NCI-H2196 (cell line): ENCODE measurements around the gene RECQL.
"Not testable (repeated sequence)": the region's sequence is repeated elsewhere in the genome, so short reads cannot be mapped to it uniquely, and the experiment has no call there.

Experiments used
- DNase-seq: peaks from one replicate; lab custom pipeline; 2025; ENCODE audit not compliant: unreplicated experiment; lab: John Stamatoyannopoulos, UW

Gene RECQL

DNA sequence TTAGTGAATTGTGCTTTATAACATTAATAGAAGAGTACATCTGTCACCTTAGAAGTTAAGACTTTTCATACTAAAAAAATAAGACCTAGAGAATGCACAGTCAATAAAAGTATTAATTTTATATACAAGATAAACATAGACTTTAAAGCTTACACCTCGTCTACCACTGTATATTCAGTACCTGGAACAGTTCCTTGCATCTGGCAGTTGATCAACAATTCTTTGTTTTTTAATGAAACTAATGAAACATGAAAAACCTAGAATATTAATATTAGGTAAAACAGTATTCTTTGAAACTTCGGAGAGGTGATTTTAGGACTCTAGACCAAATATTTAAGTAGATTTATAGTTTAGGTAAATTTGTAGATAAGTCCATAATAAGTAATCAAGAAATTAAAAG lies 4.5 kb upstream of the RECQL start:
- no peak for DNase-seq

- no peak for DNase-seq
Observed at GRCh38 chr12:21502872-21503271, 1.4 kb upstream of the RECQL start.

DNA sequence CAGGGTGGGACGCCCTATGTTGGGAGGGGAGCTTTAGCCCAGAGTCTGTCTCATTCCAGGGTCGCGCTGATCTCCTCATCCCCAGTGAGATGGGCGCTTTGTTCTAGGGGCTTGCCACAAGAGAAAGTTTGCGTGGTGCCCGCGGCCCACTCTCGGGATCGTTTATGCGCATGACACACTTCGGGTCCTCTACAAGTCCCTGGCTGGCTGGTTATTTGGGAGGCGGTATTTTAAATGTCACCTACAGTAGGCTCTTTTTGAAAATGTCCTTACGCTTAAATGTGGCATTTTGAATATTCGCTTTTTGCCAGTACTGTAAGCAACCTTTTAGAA lies 695 bp upstream of the RECQL start:
- peak; percentile 61 for DNase-seq

DNA sequence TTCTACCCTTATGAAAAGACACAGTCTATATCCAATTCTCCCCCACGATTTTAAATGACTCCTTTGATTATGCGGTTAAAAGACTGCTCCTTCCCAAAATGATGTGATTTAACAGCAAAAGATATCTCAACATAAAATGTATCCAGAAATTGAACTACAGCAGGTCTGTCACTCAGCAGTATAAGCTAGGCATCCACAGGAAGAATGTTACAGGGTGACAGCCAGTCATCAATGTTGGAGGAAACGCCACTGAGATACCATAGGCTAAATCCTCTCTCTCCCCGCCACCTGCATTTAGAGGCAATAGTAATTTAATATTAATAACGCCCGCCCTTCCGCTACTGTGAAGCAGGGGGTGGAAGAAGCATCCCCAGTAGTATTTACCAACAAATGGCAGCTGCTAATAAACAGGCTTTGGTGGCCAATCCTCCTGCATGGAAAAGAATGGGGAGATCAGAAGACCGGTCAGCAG lies 613 bp downstream of the RECQL start:
- DNase-seq = no peak

DNA sequence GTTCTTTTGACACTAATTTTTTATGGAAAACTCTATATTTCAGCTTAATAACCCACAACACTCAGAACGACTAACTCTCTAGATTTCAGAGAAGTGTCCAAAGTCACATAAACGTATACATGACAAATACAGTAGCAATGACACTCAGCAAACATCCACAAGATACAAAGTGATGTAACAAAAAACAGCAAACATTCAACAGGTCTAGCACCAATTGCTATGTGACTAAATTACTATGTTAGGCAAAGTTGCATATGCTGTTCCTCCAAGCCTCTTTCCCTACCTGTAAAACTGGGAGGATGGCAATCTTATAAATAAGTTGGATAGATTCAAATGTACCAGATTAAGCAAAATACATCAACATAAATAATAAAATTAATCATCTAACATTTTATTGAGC lies 1.7 kb downstream of the RECQL start:
- DNase-seq = no peak

GRCh38 chr12:21485998-21486397 lies 15.4 kb downstream of the RECQL start:
- DNase-seq = no peak

DNA sequence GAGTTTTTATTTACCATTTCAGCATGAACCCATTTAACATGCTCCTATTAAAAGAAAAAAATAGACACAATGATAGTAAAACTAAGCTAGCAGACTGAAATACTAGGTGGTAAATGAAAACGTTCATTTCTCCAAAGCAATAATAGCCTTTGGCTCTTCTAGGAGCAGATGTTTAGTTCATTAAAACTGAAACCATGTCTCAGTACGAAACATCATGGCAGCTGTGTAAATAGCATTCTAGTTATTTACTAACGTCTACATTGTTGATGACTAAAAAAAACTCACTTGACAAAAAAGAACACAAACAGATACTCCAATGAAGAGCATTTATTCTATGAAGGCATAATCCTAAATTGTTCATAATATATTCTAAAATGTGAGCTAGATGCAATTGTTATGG lies 17.9 kb downstream of the RECQL start:
- peak; percentile 91 for DNase-seq

- DNase-seq = no peak
Observed at GRCh38 chr12:21478756-21479455, 22.5 kb downstream of the RECQL start.

DNA sequence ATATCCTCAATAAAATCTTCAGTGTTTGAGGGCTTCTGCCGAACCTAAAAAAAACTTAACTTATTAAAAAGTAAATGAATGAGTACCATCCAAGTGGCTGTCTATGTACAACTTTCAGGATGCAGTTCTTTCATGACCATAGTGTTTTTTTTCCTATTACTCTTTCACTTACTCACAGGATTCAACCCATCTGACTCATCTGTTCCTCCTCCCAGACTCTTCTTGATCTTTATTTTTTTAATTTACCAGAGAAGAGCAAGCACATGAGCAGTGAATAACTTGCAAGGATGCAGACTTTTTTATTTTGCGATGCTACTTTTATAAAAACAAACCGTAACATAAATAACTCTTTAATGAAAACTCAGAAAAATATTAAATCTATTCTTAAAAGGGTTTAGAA lies 24.5 kb downstream of the RECQL start:
- no peak for DNase-seq

DNA sequence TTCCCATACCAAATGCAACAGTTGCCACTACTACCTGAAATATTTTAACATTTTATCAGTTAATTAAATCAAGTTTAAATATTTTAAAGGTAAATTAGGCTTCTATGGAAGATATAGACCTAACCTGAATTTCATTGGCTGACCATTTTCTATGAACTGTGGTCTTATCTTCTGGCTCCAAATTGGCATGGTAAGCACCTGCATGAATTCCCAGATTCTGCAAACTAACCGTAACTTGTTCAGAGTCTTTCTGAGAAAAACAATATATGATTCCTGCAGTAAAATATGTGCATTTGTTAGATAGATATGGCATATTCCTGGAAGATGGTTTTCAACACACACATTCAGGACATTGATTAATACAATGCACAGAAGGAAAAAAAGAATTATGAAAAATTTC lies 25.9 kb downstream of the RECQL start:
- DNase-seq = no peak

- no peak for DNase-seq
Observed at GRCh38 chr12:21472197-21472823, 29.1 kb downstream of the RECQL start.

DNA sequence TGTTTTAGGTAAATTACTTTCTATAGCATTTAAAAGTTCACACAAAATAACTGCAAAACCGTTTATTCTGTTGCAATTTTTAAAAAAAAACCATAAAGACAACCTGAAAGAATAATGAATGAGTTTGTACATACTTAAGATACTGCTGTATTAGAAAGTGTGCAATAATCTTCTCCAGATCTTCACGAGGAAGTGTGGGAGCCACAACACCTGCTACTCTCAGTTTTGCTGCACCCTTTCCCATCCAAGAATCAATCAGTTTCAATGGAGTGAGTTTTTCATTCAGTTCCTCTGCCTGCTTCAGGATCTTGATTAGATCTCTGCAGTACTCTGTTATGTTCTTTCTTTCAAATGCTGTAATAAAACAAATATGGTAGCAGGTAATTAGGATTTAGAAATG lies 30.1 kb downstream of the RECQL start:
- no peak for DNase-seq

DNA sequence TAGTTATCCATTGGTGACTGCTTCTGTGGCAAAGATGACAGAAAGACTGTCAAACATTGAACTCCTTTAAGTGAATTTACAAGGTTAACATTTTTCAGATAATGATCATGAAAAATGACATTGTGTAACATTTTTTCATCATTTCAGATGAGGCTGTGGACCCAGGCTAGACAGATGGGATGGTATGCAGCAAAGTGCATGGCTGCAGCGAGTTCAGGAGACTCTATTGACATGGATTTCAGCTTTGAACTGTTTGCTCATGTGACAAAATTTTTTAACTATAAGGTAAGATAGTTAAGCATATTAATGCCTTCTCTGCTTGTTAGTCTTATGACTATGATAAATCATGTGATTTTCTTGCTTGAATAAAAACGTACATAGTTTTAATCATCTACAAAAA lies 34.1 kb downstream of the RECQL start:
- DNase-seq = not testable (repeated sequence)

DNA sequence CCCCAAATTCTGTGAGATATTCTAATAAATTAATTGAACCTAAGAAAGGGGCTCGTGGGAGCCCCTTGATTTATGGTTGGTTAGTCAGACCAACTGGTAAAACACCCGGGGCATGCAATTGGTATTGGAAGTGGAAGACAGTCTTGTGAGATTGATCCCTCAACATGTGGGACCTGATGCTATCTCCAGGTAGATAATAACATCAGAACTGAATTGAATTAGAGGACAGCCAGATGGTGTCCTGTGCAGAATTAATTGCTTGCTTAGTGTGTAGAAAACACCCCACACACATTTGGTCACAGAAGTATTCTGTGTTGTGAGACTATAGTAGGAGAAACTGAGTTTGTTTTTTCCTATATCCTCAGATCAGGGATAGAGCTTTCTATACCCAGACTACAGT lies 42.0 kb downstream of the RECQL start:
- DNase-seq = no peak

GRCh38 chr12:21456291-21456780 lies 45.1 kb downstream of the RECQL start:
- DNase-seq = no peak

- DNase-seq = no peak
Observed at GRCh38 chr12:21453312-21453852, 48.1 kb downstream of the RECQL start.

DNA sequence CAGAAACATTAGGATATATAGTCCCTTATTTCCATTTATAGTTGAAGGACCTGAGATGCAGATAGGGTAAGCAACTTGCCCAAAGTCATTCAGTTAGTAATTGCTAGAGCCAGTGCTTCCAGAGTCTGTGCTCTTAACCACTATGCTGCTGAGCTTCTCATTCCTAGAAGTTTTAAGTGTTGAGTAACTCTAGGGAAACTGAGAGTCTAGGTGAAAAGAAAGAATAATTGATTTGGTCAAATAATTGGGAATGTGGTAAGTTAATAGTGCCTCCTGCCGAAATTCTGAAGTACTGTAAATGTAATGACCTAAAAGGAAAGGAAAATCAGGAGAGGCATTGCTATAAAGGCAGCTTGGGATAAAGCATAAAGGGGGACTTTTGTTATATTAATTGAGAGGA lies 49.9 kb downstream of the RECQL start:
- no peak for DNase-seq

DNA sequence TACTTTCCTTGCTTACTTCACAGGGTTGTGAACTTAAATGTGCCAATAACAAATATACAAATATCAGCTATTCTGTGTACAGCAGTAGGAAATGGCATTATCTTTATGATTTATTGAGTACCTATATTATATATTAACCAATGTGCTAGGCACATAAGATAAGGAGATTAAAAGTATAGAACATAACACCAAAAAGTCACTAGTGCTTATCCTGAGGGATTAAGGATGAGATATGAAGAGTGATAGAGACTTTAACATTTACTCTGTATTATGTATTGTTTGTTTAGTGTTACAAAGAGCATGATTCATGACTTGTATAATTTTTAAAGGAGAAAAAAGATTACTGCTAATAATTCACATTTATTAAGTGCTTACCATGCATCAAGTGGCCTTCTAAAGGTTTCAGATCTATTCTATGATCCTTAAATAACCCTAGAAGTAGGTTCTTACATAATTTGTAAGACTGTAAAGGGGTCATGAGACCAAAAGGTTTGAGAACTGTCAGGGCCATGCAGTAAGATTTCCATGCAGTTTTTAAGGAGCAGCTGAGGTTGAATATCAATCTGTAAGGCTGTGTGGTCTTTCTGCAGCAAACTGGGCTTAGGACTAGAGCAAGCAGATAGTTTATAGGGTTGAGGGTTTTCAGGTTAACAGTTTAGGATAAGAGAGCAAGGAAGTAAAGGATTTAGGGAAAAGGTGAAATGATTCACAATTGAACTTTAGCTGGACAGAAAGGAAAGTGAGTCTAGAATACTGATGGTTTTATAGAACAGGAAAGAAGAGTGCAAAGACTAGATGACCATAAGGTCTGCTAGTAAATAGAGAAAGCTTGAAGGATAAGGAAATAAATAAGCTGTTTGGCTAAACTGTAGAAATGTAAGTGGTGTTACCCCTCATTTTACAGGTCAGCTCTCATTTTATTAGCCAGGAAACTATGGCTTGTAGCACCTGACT lies 57.0 kb downstream of the RECQL start:
- no peak for DNase-seq

GRCh38 chr12:21439347-21439746 lies 62.1 kb downstream of the RECQL start:
- no peak for DNase-seq

DNA sequence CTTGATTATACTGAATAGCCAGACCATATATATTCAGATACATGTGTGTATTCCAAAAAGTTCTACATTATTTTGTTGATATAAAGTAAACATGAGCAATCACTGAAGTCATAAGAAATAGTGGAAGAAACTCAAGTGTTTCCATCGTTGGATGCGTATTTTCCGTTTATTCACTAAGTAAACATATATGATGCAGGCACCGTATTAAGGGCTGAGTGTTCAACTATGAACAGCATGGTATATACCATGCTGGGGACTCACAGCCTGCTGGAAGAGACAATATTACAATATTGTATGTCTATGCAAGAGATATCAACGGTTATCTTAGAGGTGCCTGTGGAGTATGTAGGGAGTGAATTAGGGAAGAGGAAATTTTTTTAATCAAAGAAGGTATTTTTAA lies 62.8 kb downstream of the RECQL start:
- peak; percentile 20 for DNase-seq

DNA sequence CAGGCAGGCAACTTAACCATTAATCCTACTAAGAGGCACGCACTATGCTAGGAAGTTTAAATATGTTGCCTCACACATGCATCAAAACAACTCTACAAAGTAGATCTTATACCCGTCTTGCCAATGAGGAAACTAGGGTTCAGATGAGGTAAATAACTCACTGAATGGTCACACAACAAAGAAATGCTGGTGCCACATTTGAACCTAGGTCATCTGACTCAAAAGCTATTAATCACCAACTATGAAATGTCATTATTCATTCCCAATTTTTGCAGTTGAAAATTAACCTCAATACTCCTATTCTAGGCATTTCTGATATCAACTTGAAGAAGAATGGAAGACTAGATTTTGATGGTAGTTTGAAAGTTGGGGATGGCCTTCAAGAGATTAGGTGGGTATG lies 66.7 kb downstream of the RECQL start:
- DNase-seq = no peak
